Neural crest cell (in vitro differentiated cells): ENCODE data around the gene ICOSLG. TPM values are rescaled to one million over a fixed set of nuclear protein-coding genes. Genes with fewer than 3 reads are reported as not detected.
"Not testable (repeated sequence)": the region's sequence is repeated elsewhere in the genome, so short reads cannot be mapped to it uniquely, and the experiment has no call there.

Experiments used
- DNase-seq: peaks from one replicate; pipeline ENCODE4 v3.0.0; 2021; ENCODE audit warnings: low read depth, mixed read lengths, low spot score
- H3K27ac Mint-ChIP-seq: one replicate; pipeline ENCODE4 v1.8.0; 2021; ENCODE audit warnings: mild to moderate bottlenecking, mixed read lengths; ENCODE audit not compliant: unreplicated experiment
- H3K27me3 Mint-ChIP-seq: 2 replicates; pipeline ENCODE4 v1.8.0; 2021; ENCODE audit warnings: low read depth, mild to moderate bottlenecking, mixed read lengths
- H3K36me3 Mint-ChIP-seq: 2 replicates; pipeline ENCODE4 v1.8.0; 2021; ENCODE audit warnings: low read depth, mild to moderate bottlenecking, mixed read lengths
- H3K4me1 Mint-ChIP-seq: 2 replicates; pipeline ENCODE4 v1.8.0; 2021; ENCODE audit warnings: mixed read lengths
- H3K4me3 Mint-ChIP-seq: one replicate; pipeline ENCODE4 v1.8.0; 2021; ENCODE audit warnings: mild to moderate bottlenecking, mixed read lengths
- H3K9me3 Mint-ChIP-seq: 2 replicates; pipeline ENCODE4 v1.8.0; 2021; ENCODE audit warnings: mixed read lengths
- total RNA-seq: library from RNA; stranded (reverse); gene quantifications from 2 replicates; pipeline ENCODE4 v1.2.1, GENCODE V29; 2021

Gene ICOSLG
- total RNA-seq, 1 donor from 2014 or later, result 0.07 TPM

- not testable (repeated sequence) for H3K4me3 Mint-ChIP-seq, H3K36me3 Mint-ChIP-seq, H3K27me3 Mint-ChIP-seq, H3K27ac Mint-ChIP-seq, H3K4me1 Mint-ChIP-seq, DNase-seq, H3K9me3 Mint-ChIP-seq
These were observed 13.1 kb downstream of the ICOSLG start for GRCh38 chr21:44227614-44228013.

- not testable (repeated sequence) for H3K36me3 Mint-ChIP-seq
These were observed 15.1 kb downstream of the ICOSLG start for GRCh38 chr21:44225605-44226004.

GRCh38 chr21:44223334-44223733 lies 17.4 kb downstream of the ICOSLG start:
- H3K36me3 Mint-ChIP-seq, H3K9me3 Mint-ChIP-seq, H3K4me1 Mint-ChIP-seq, H3K27ac Mint-ChIP-seq, H3K27me3 Mint-ChIP-seq, DNase-seq, H3K4me3 Mint-ChIP-seq: not testable (repeated sequence)

More at GRCh38 chr21:44225605-44226004, 15.1 kb downstream of the ICOSLG start:
- H3K27me3 Mint-ChIP-seq, H3K4me1 Mint-ChIP-seq, H3K9me3 Mint-ChIP-seq, H3K4me3 Mint-ChIP-seq, H3K27ac Mint-ChIP-seq, DNase-seq: not testable (repeated sequence)

GRCh38 chr21:44220674-44221073 lies 20.1 kb downstream of the ICOSLG start:
- not testable (repeated sequence) for H3K27ac Mint-ChIP-seq, H3K36me3 Mint-ChIP-seq, H3K4me1 Mint-ChIP-seq, H3K9me3 Mint-ChIP-seq, DNase-seq, H3K27me3 Mint-ChIP-seq, H3K4me3 Mint-ChIP-seq

GRCh38 chr21:44218461-44218860 lies 22.3 kb downstream of the ICOSLG start:
- not testable (repeated sequence) for H3K4me1 Mint-ChIP-seq, H3K27ac Mint-ChIP-seq, H3K9me3 Mint-ChIP-seq, H3K27me3 Mint-ChIP-seq, DNase-seq, H3K4me3 Mint-ChIP-seq, H3K36me3 Mint-ChIP-seq

GRCh38 chr21:44211978-44212377 lies 28.8 kb downstream of the ICOSLG start:
- not testable (repeated sequence) for H3K36me3 Mint-ChIP-seq, DNase-seq, H3K27ac Mint-ChIP-seq, H3K9me3 Mint-ChIP-seq, H3K27me3 Mint-ChIP-seq, H3K4me3 Mint-ChIP-seq, H3K4me1 Mint-ChIP-seq

- H3K27me3 Mint-ChIP-seq, H3K4me1 Mint-ChIP-seq, H3K27ac Mint-ChIP-seq, H3K9me3 Mint-ChIP-seq, H3K36me3 Mint-ChIP-seq, H3K4me3 Mint-ChIP-seq, DNase-seq: not testable (repeated sequence)
These were observed 29.2 kb downstream of the ICOSLG start for GRCh38 chr21:44211574-44211973.

GRCh38 chr21:44207860-44208646 lies 32.7 kb downstream of the ICOSLG start:
- H3K27me3 Mint-ChIP-seq, H3K9me3 Mint-ChIP-seq, H3K36me3 Mint-ChIP-seq, DNase-seq, H3K27ac Mint-ChIP-seq, H3K4me3 Mint-ChIP-seq, H3K4me1 Mint-ChIP-seq: not testable (repeated sequence)

- not testable (repeated sequence) for H3K27me3 Mint-ChIP-seq, H3K27ac Mint-ChIP-seq, H3K36me3 Mint-ChIP-seq, H3K4me1 Mint-ChIP-seq, DNase-seq, H3K4me3 Mint-ChIP-seq, H3K9me3 Mint-ChIP-seq
These were observed 33.8 kb downstream of the ICOSLG start for GRCh38 chr21:44206698-44207676.

- H3K27me3 Mint-ChIP-seq, H3K36me3 Mint-ChIP-seq, H3K27ac Mint-ChIP-seq, H3K9me3 Mint-ChIP-seq, H3K4me3 Mint-ChIP-seq, DNase-seq, H3K4me1 Mint-ChIP-seq: not testable (repeated sequence)
These were observed 34.6 kb downstream of the ICOSLG start for GRCh38 chr21:44206187-44206586.

GRCh38 chr21:44202590-44203299 lies 38.0 kb downstream of the ICOSLG start:
- H3K27me3 Mint-ChIP-seq, H3K4me3 Mint-ChIP-seq, DNase-seq, H3K4me1 Mint-ChIP-seq, H3K27ac Mint-ChIP-seq, H3K9me3 Mint-ChIP-seq, H3K36me3 Mint-ChIP-seq: not testable (repeated sequence)

GRCh38 chr21:44199997-44200396 lies 40.7 kb downstream of the ICOSLG start:
- not testable (repeated sequence) for H3K36me3 Mint-ChIP-seq, H3K27me3 Mint-ChIP-seq, H3K4me1 Mint-ChIP-seq, H3K27ac Mint-ChIP-seq, H3K4me3 Mint-ChIP-seq, DNase-seq, H3K9me3 Mint-ChIP-seq
